SK-N-SH treated with all-trans-retinoic acid at 6 μM for 48 hours (cell line): Measurements from ENCODE around the gene XPOT.

ENCODE experiments used
- ATAC-seq: fragments of 200-7000 bp; cut with Tn5 transposase; 3 replicates; pipeline ENCODE4 v1.9.1; 2020; ENCODE audit warnings: mild to moderate bottlenecking, moderate library complexity
- ARNTL ChIP-seq: fragments of 450-650 bp; formaldehyde crosslinking; IDR thresholded peaks from 2 replicates; pipeline ENCODE4 v1.5.0; 2020; ENCODE audit warnings: low read depth, mild to moderate bottlenecking, moderate library complexity, borderline replicate concordance
- CREB5 ChIP-seq: fragments of 250-450 bp; sonication (Bioruptor Pico); IDR thresholded peaks from 2 replicates; pipeline ENCODE4 v1.5.1; 2020; ENCODE audit warnings: low read depth, mild to moderate bottlenecking, moderate library complexity
- ESRRG ChIP-seq: fragments of 250-450 bp; sonication (Bioruptor Pico); IDR thresholded peaks from 2 replicates; pipeline ENCODE4 v1.6.1; 2021; ENCODE audit warnings: mild to moderate bottlenecking
- GLIS3 ChIP-seq: fragments of 250-450 bp; sonication (Bioruptor Pico); IDR thresholded peaks from 2 replicates; pipeline ENCODE4 v1.5.0; 2020; ENCODE audit warnings: mild to moderate bottlenecking, moderate library complexity
- ISL1 ChIP-seq: fragments of 250-450 bp; sonication (Bioruptor Pico); IDR thresholded peaks from 2 replicates; pipeline ENCODE4 v2.1.2; 2022; ENCODE audit warnings: mild to moderate bottlenecking, moderate library complexity
- OSR1 ChIP-seq: fragments of 250-450 bp; sonication (Bioruptor Pico); IDR thresholded peaks from 2 replicates; pipeline ENCODE4 v1.8.0; 2022; ENCODE audit warnings: moderate library complexity, mild to moderate bottlenecking, inconsistent platforms
- PATZ1 ChIP-seq: fragments of 250-450 bp; sonication (Bioruptor Pico); IDR thresholded peaks from 2 replicates; pipeline ENCODE4 v1.8.0; 2020; ENCODE audit warnings: mild to moderate bottlenecking, moderate library complexity, borderline replicate concordance
- PPARA ChIP-seq: fragments of 250-450 bp; sonication (Bioruptor Pico); IDR thresholded peaks from 2 replicates; pipeline ENCODE4 v1.5.0; 2020; ENCODE audit warnings: mild to moderate bottlenecking, borderline replicate concordance
- RARB ChIP-seq: fragments of 250-450 bp; sonication (Bioruptor Pico); IDR thresholded peaks from 2 replicates; pipeline ENCODE4 v1.8.0; 2021; ENCODE audit warnings: mild to moderate bottlenecking, moderate library complexity
- SNAI2 ChIP-seq: fragments of 250-450 bp; sonication (Bioruptor Pico); IDR thresholded peaks from 2 replicates; pipeline ENCODE4 v1.5.0; 2020; ENCODE audit warnings: mild to moderate bottlenecking, moderate library complexity
- TCF4 ChIP-seq: fragments of 250-450 bp; sonication (Bioruptor Pico); IDR thresholded peaks from 2 replicates; pipeline ENCODE4 v1.8.0; 2021; ENCODE audit warnings: mild to moderate bottlenecking, moderate library complexity, borderline replicate concordance
- TOX ChIP-seq: fragments of 250-450 bp; sonication (Bioruptor Pico); IDR thresholded peaks from 2 replicates; pipeline ENCODE4 v1.8.0; 2021; ENCODE audit warnings: mild to moderate bottlenecking, moderate library complexity, borderline replicate concordance
- ZC3H10 ChIP-seq: fragments of 250-450 bp; sonication (Bioruptor Pico); IDR thresholded peaks from 2 replicates; pipeline ENCODE4 v1.5.1; 2021; ENCODE audit warnings: mild to moderate bottlenecking, moderate library complexity
- ZFP30 ChIP-seq: fragments of 450-650 bp; formaldehyde crosslinking; IDR thresholded peaks from 2 replicates; pipeline ENCODE4 v1.5.0; 2022; ENCODE audit warnings: mild to moderate bottlenecking, moderate library complexity
- ZNF565 ChIP-seq: fragments of 450-650 bp; formaldehyde crosslinking; conservative IDR thresholded peaks from 2 replicates; pipeline ENCODE4 v1.5.0; 2020; ENCODE audit warnings: low read depth, mild to moderate bottlenecking, moderate library complexity
- ZNF8 ChIP-seq: fragments of 450-650 bp; formaldehyde crosslinking; IDR thresholded peaks from 2 replicates; pipeline ENCODE4 v1.5.0; 2020; ENCODE audit warnings: mild to moderate bottlenecking, moderate library complexity
- TF ChIP-seq, protein P1 (sequence below): fragments of 250-450 bp; sonication (Bioruptor Pico); IDR thresholded peaks from 2 replicates; pipeline ENCODE4 v1.8.0; 2021; ENCODE audit warnings: low read depth, mild to moderate bottlenecking, moderate library complexity, borderline replicate concordance
- TF ChIP-seq, protein P2 (sequence below): fragments of 250-450 bp; sonication (Bioruptor Pico); IDR thresholded peaks from 2 replicates; pipeline ENCODE4 v1.5.1; 2021; ENCODE audit warnings: mild to moderate bottlenecking, moderate library complexity

XPOT gene

DNA sequence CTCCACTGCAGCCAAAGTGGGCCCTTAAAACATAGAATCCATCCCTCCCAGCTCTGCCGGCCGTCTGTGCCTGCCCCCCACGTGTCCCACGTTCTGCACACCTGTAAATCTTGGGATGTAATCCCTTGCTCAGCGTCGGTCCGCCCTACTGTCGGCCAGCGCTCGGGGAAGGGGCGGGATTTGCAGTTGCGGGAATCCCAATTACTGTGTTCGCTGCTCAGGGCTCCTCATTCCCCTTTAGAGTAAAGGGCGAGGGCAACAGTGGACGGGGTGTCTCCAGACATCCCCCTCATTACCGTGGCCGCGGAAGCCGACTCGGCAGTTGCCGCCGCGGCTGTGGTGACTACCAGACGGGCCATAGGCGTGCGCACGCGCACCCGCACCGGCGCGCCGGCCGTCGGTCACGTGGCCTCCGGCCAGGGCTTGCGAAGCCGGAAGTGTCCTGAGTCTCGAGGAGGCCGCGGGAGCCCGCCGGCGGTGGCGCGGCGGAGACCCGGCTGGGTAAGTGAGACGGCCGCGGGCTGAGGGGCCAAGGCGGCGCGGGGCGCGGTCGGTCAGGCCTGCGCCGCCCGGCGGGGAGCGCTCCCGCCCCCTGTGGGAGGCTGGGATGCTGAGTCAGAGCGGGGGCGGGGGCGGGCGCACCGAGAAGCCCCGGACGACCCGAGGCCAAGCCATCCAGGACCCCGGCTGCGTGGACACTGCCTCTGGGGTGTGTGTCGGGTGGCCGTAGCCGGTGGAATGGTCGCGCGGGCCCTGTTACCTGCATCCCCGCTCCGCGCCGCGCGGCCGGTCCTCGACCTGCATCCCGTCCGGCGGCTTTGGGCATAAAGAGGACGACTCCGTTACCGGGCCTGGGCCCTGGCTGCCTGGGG lies 47.7 kb downstream of the XPOT start, which contains the start of gene TBK1:
Gene TBK1, plus strand, starts transcription at position 434 of the 872 bp plus-strand sequence. CDS start 3,751 bp downstream, outside the sequence.
- TF ChIP-seq ISL1 (no peak), ARNTL (CRISPR knock-in tag) (no peak), TCF4 (CRISPR knock-in tag) (no peak), ZFP30 (CRISPR knock-in tag) (no peak), CREB5 (no peak), PATZ1 (CRISPR knock-in tag) (no peak), ESRRG (CRISPR knock-in tag) (no peak), GLIS3 (CRISPR knock-in tag) (no peak), SNAI2 (CRISPR knock-in tag) (no peak), ZNF8 (CRISPR knock-in tag) (no peak), TOX (CRISPR knock-in tag) (no peak), PPARA (CRISPR knock-in tag) (no peak), RARB (CRISPR knock-in tag) (no peak), ZC3H10 (CRISPR knock-in tag) (no peak), ZNF565 (CRISPR knock-in tag) (no peak), OSR1 (CRISPR knock-in tag) (no peak)
- TF ChIP-seq, protein P1, sequence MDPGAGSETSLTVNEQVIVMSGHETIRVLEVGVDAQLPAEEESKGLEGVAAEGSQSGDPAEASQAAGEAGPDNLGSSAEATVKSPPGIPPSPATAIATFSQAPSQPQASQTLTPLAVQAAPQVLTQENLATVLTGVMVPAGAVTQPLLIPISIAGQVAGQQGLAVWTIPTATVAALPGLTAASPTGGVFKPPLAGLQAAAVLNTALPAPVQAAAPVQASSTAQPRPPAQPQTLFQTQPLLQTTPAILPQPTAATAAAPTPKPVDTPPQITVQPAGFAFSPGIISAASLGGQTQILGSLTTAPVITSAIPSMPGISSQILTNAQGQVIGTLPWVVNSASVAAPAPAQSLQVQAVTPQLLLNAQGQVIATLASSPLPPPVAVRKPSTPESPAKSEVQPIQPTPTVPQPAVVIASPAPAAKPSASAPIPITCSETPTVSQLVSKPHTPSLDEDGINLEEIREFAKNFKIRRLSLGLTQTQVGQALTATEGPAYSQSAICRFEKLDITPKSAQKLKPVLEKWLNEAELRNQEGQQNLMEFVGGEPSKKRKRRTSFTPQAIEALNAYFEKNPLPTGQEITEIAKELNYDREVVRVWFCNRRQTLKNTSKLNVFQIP (CRISPR knock-in tag), result no peak
- TF ChIP-seq, protein P2, sequence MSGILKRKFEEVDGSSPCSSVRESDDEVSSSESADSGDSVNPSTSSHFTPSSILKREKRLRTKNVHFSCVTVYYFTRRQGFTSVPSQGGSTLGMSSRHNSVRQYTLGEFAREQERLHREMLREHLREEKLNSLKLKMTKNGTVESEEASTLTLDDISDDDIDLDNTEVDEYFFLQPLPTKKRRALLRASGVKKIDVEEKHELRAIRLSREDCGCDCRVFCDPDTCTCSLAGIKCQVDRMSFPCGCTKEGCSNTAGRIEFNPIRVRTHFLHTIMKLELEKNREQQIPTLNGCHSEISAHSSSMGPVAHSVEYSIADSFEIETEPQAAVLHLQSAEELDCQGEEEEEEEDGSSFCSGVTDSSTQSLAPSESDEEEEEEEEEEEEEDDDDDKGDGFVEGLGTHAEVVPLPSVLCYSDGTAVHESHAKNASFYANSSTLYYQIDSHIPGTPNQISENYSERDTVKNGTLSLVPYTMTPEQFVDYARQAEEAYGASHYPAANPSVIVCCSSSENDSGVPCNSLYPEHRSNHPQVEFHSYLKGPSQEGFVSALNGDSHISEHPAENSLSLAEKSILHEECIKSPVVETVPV, result no peak
- peak; percentile 91 for ATAC-seq

GRCh38 chr12:64452559-64453329 lies 48.6 kb downstream of the XPOT start:
- peak; percentile 64 for ATAC-seq
- TF ChIP-seq, protein P2, result no peak
- no peak for TF ChIP-seq RARB (CRISPR knock-in tag)
- TF ChIP-seq ZNF8 (CRISPR knock-in tag), result no peak
- TF ChIP-seq ESRRG (CRISPR knock-in tag), result no peak
- TF ChIP-seq SNAI2 (CRISPR knock-in tag), result no peak
- no peak for TF ChIP-seq ZFP30 (CRISPR knock-in tag)
- TF ChIP-seq, protein P1 (CRISPR knock-in tag), result no peak
